GM12878 (cell line): ENCODE data around the gene TRAPPC6A. TPM values are rescaled to one million over a fixed set of nuclear protein-coding genes. Genes with fewer than 3 reads are reported as not detected.

ENCODE experiments used
- ATAC-seq: fragments of 200-7000 bp; cut with Tn5 transposase; 3 replicates; pipeline ENCODE4 v1.9.1; 2020; ENCODE audit warnings: mild to moderate bottlenecking, moderate library complexity
- BruUV-seq: library from RNA; stranded (reverse); fragments of 400-500 nt; replicated peaks from 2 replicates; lab custom pipeline; 2021; lab: Mats Ljungman, UMichigan
- CTCF ChIA-PET: fragments of 300-600 bp; sonication (Branson Sonifier 250); formaldehyde crosslinking; extraction: SDS; loops from one replicate; lab custom pipeline; 2021; ENCODE audit warnings: inconsistent platforms; lab: Yijun Ruan, JAX
- POLR2A ChIA-PET: fragments of 350-600 bp; formaldehyde crosslinking; extraction: SDS; loops from one replicate; lab custom pipeline; 2021; ENCODE audit warnings: inconsistent platforms; lab: Charles Lee
- RAD21 ChIA-PET: fragments of 300-600 bp; sonication (Branson Sonifier 250); formaldehyde crosslinking; loops from one replicate; lab custom pipeline; 2023; ENCODE audit warnings: antibody characterized with exemption; ENCODE audit not compliant: unreplicated experiment; lab: Charles Lee
- SMC1A ChIA-PET: fragments of 300-600 bp; sonication (Branson Sonifier 250); formaldehyde crosslinking; loops from one replicate; lab custom pipeline; 2023; ENCODE audit not compliant: unreplicated experiment, uncharacterized antibody; lab: Charles Lee
- DNase-seq: peaks from one replicate; pipeline ENCODE4 v3.0.0-alpha.2; 2011; ENCODE audit warnings: low read depth, low spot score
- FAIRE-seq: peaks from 3 replicates; lab custom pipeline; 2011; peaks lifted over from hg19 to GRCh38; lab: Jason Lieb, UNC
- H2AFZ ChIP-seq: 2 replicates; pipeline ENCODE4 v1.6.0; 2011; ENCODE audit warnings: low read depth, low read length, control low read depth; ENCODE audit not compliant: control insufficient read depth
- H3K27ac ChIP-seq: 2 replicates; pipeline ENCODE4 v1.5.1; 2011; ENCODE audit warnings: control low read depth; ENCODE audit not compliant: control insufficient read depth, insufficient read depth
- H3K27me3 ChIP-seq, 2 experiments: replicated peaks in 1 of 2; 2 replicates each; pipeline versions ENCODE4 v1.6.0 to v1.6.1; 2011; ENCODE audit warnings: low read length in 1 of 2; ENCODE audit not compliant: control insufficient read depth in 2 of 2, insufficient read depth in 2 of 2
- H3K36me3 ChIP-seq, 2 experiments: 2 replicates each; pipeline ENCODE4 v1.5.1; 2011; ENCODE audit warnings: low read length in 1 of 2; ENCODE audit not compliant: control insufficient read depth in 2 of 2, insufficient read depth in 2 of 2
- H3K4me1 ChIP-seq: 2 replicates; pipeline ENCODE4 v1.6.1; 2011; ENCODE audit warnings: mild to moderate bottlenecking, low read length, moderate library complexity, mixed read lengths; ENCODE audit not compliant: control insufficient read depth, insufficient read depth
- H3K4me2 ChIP-seq: 2 replicates; pipeline ENCODE4 v1.6.0; 2011; ENCODE audit warnings: control low read depth; ENCODE audit not compliant: control insufficient read depth, insufficient read depth
- H3K4me3 ChIP-seq: fragments of 200-600 bp; sonication (generic); 2 replicates; pipeline ENCODE4 v1.5.1; 2016
- H3K79me2 ChIP-seq: 2 replicates; pipeline ENCODE4 v1.6.0; 2011; ENCODE audit warnings: low read length; ENCODE audit not compliant: control insufficient read depth, insufficient read depth
- H3K9ac ChIP-seq: 2 replicates; pipeline ENCODE4 v1.8.0; 2011; ENCODE audit warnings: low read length, control low read depth, mixed read lengths; ENCODE audit not compliant: control insufficient read depth, insufficient read depth
- H3K9me3 ChIP-seq: replicated peaks from 3 replicates; pipeline ENCODE4 v1.5.1; 2011; ENCODE audit warnings: mild to moderate bottlenecking, low read length; ENCODE audit not compliant: control insufficient read depth, insufficient read depth
- H4K20me1 ChIP-seq: 2 replicates; pipeline ENCODE4 v1.6.0; 2011; ENCODE audit not compliant: control insufficient read depth, insufficient read depth
- DPF2 ChIP-seq: fragments of 450-650 bp; IDR thresholded peaks from 2 replicates; pipeline ENCODE4 v1.6.1; 2017; ENCODE audit warnings: mild to moderate bottlenecking
- E4F1 ChIP-seq: fragments of 450-650 bp; IDR thresholded peaks from 2 replicates; pipeline ENCODE4 v1.6.1; 2018; ENCODE audit warnings: borderline replicate concordance, mild to moderate bottlenecking; ENCODE audit not compliant: partially characterized antibody
- FOXM1 ChIP-seq: IDR thresholded peaks from 2 replicates; pipeline ENCODE4 v1.6.1; 2012; ENCODE audit warnings: low read depth, mild to moderate bottlenecking, inconsistent platforms, low read length, moderate library complexity
- KLF5 ChIP-seq: fragments of 450-650 bp; IDR thresholded peaks from 2 replicates; pipeline ENCODE4 v1.6.1; 2014; ENCODE audit warnings: mild to moderate bottlenecking; ENCODE audit not compliant: partially characterized antibody
- RELB ChIP-seq: fragments of 450-650 bp; IDR thresholded peaks from 2 replicates; pipeline ENCODE4 v1.6.1; 2017; ENCODE audit warnings: low read depth, mild to moderate bottlenecking, moderate library complexity
- TBL1XR1 ChIP-seq: IDR thresholded peaks from 2 replicates; pipeline ENCODE4 v1.6.1; 2012; ENCODE audit warnings: low read depth, low read length, improper control_type of control experiment
- TCF12 ChIP-seq: IDR thresholded peaks from 2 replicates; pipeline ENCODE4 v1.6.1; 2011; ENCODE audit warnings: low read depth, mild to moderate bottlenecking, low read length
- ZNF622 ChIP-seq: fragments of 450-650 bp; IDR thresholded peaks from 2 replicates; pipeline ENCODE4 v1.6.1; 2017; ENCODE audit warnings: mild to moderate bottlenecking, inconsistent platforms
- WGBS: methylation state at CpG from one replicate; pipeline ENCODE4 v1.1.6; 2016; ENCODE audit warnings: low lambda C conversion rate; ENCODE audit not compliant: insufficient replicate concordance, insufficient coverage; ENCODE audit errors: missing lambda C conversion rate; 5-methylcytosine and 5-hydroxymethylcytosine counted together
- in situ Hi-C: fragments of 300-500 bp; cut with MboI; formaldehyde crosslinking; loops from 9 replicates; pipeline ENCODE4 v1.14.3; 2018; ENCODE audit warnings: mixed read lengths
- intact Hi-C: fragments of 100-400 bp; cut with micrococcal nuclease; formaldehyde crosslinking; loops from one replicate; pipeline ENCODE4 v1.14.2; 2022; ENCODE audit not compliant: unreplicated experiment
- polyA plus RNA-seq, 11 experiments: library from polyadenylated mRNA; depleted of rRNA in 4 of 11; unstranded in 6 of 11; stranded (reverse) in 5 of 11; fragments of >200 nt; fragmentation: Nextera tagmentation in 4 of 11; fragmentation: Illumina TruSeq in 1 of 11; extraction: Ambion mirVana in 4 of 11; extraction: Trizol in 1 of 11; gene quantifications; 1 replicate in 1 of 11; 2 replicates in 10 of 11; pipeline versions ENCODE4 v1.2.1 to v1.2.3, GENCODE V29; 2011 to 2016; ENCODE audit warnings: inconsistent platforms in 2 of 11, missing spikeins in 2 of 11, low read depth in 1 of 11
- total RNA-seq, 4 experiments: library from RNA; depleted of rRNA in 3 of 4; stranded (reverse); fragments of >200 nt in 3 of 4; fragmentation: Illumina TruSeq in 1 of 4; extraction: Trizol in 1 of 4; gene quantifications; 2 replicates each; pipeline versions ENCODE4 v1.2.1 to v1.2.3, GENCODE V29; 2013 to 2021

Gene TRAPPC6A
- total and polyA plus RNA-seq, 10 of the 15 experiments (the other 5 are each of a cell fraction or from before 2014, with no cell fraction given), result 1.8 to 83.9 (median 35.8) TPM

DNA sequence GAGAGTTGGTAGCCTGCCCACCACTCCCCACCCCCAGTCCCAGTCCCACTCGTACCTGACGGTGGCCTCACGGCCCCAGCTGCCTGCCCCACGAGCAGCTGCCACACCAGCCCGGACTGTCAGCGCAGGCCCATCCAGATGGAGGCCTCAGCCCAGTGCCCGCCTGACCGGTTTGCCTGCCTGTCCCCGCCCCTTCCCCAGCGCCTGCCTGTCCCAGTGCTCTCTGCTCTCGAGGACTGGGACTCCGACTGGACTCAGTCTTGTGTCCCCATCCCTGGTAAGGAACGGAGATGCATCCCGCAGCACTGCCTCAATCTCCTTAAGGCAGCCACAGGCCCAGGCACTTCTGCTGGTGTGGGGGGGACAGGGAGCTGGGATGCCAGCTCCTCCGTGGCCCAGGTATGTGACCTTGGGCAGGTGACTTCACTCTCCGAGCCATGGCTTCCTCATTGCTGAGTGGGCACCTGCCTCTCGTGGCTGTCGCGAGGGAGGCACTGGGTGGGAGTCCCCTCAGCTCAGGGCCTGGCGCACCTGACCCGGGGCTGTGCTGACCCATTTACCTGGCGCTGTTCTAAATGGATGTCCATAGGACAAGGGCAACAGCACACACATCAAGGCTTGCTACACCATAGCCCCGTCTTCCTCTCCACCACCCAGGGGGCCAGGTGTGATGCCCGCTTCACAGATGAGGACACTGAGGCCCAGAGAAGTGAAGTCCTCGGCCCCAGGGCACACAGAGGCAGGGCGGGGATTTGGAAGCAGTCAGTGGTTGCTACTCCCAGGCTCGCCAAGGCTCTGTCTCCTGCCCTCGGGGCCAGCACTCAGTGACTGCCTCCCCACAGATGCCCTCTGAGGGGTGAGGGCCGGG lies 16.9 kb downstream of the TRAPPC6A start, which contains the start of gene NKPD1:
NKPD1 (minus strand) TSS at position 113 of the 868 bp plus-strand sequence. CDS start 832 bp downstream, outside the sequence.
- POLR2A ChIA-PET, result no interaction called here
- Histone ChIP-seq H3K79me2 (no peaks in the 10 kb centered on the region), H3K9ac (no peak within 1 kb of the TSS), H3K9me3 (no peaks in the 10 kb centered on the region), H3K27me3 (no peaks in the 10 kb centered on the region; a peak in 1 of 4 replicates), H3K4me1 (peaks cover 18% of the 10 kb centered on the region), H3K36me3 (no peaks in the 10 kb centered on the region), H2AFZ (no peak within 1 kb of the TSS), H3K4me2 (no peak within 1 kb of the TSS), H3K4me3 (no peak within 1 kb of the TSS), H4K20me1 (no peaks in the 10 kb centered on the region), H3K27ac (no peak within 1 kb of the TSS)
- TF ChIP-seq TCF12 (no peak), RELB (no peak), ZNF622 (no peak), E4F1 (no peak), TBL1XR1 (no peak), DPF2 (no peak), FOXM1 (no peak), KLF5 (no peak)
- SMC1A ChIA-PET, result interaction anchor here (0.6 kb wide), 1 partner anchor 102 kb away, joined by 3 read pairs; no protein-coding TSS in a partner anchor
- RAD21 ChIA-PET, result no interaction called here
- no TSS peak for BruUV-seq
- in situ Hi-C loops (no loop called here), intact Hi-C loops (no loop called here)
- CTCF ChIA-PET, result no interaction called here
- WGBS, result 51% methylated on average over 28 of the region's 29 CpGs
- DNase-seq, result no peak
- no peak for ATAC-seq
- no peak for FAIRE-seq
